K562 (cell line): ENCODE results near the gene CHCHD1. TPM values are rescaled to one million over a fixed set of nuclear protein-coding genes. Genes with fewer than 3 reads are reported as not detected.

Experiments used
- ARID4B ChIP-seq: sonication (generic); formaldehyde crosslinking; IDR thresholded peaks from 2 replicates; pipeline ENCODE4 v1.8.0; 2022; ENCODE audit warnings: mild to moderate bottlenecking, missing genetic modification reagents
- CCAR2 ChIP-seq: fragments of 200-400 bp; formaldehyde crosslinking; IDR thresholded peaks from 2 replicates; pipeline ENCODE4 v1.6.1; 2017; ENCODE audit warnings: mild to moderate bottlenecking, low read depth, low read length
- CHD4 ChIP-seq: fragments of 200-600 bp; sonication (generic); IDR thresholded peaks from 3 replicates; pipeline ENCODE4 v1.6.1; 2012; ENCODE audit warnings: low read depth, mild to moderate bottlenecking, mixed read lengths, low read length, inconsistent platforms; ENCODE audit not compliant: insufficient read depth, insufficient replicate concordance, poor library complexity, severe bottlenecking
- CTBP1 ChIP-seq: fragments of 450-650 bp; IDR thresholded peaks from 2 replicates; pipeline ENCODE4 v1.6.1; 2016; ENCODE audit warnings: borderline replicate concordance
- EP400 ChIP-seq: fragments of 450-650 bp; IDR thresholded peaks from 2 replicates; pipeline ENCODE4 v1.6.1; 2017; ENCODE audit warnings: antibody characterized with exemption, mild to moderate bottlenecking, moderate library complexity
- FOSL1 ChIP-seq: fragments of 200-800 bp; sonication (Bioruptor generic); conservative IDR thresholded peaks from 2 replicates; pipeline ENCODE4 v1.6.1; 2016; ENCODE audit warnings: missing genetic modification characterization, missing compliant biosample characterization
- GABPA ChIP-seq: fragments of 200-800 bp; sonication (Bioruptor generic); conservative IDR thresholded peaks from 2 replicates; pipeline ENCODE4 v1.6.1; 2016; ENCODE audit warnings: low read depth, missing genetic modification characterization, missing compliant biosample characterization
- ID3 ChIP-seq, 2 experiments: fragments of 250-450 bp in 1 of 2; fragments of 450-650 bp in 1 of 2; sonication (Bioruptor Pico) in 1 of 2; IDR thresholded peaks; 2 replicates each; pipeline versions ENCODE4 v1.6.1 to v1.8.0; 2016 to 2021; ENCODE audit warnings: mild to moderate bottlenecking in 2 of 2, moderate library complexity in 2 of 2, missing compliant biosample characterization in 1 of 2, missing genetic modification characterization in 1 of 2
- NEUROD1 ChIP-seq: fragments of 150-350 bp; IDR thresholded peaks from 2 replicates; pipeline ENCODE4 v1.6.1; 2014; ENCODE audit warnings: borderline replicate concordance, low read length, low read depth; ENCODE audit not compliant: partially characterized antibody
- NFXL1 ChIP-seq: fragments of 450-650 bp; formaldehyde crosslinking; IDR thresholded peaks from 2 replicates; pipeline ENCODE4 v1.4.0; 2021; ENCODE audit warnings: mild to moderate bottlenecking
- PHF21A ChIP-seq: fragments of 450-650 bp; IDR thresholded peaks from 2 replicates; pipeline ENCODE4 v1.6.1; 2017; ENCODE audit warnings: low read depth, borderline replicate concordance
- SIN3A ChIP-seq, 2 experiments: fragments of 150-350 bp in 1 of 2; IDR thresholded peaks; 2 replicates each; pipeline ENCODE4 v1.6.1; 2011 to 2016; ENCODE audit warnings: borderline replicate concordance in 2 of 2, low read depth in 2 of 2, low read length in 2 of 2, mild to moderate bottlenecking in 2 of 2, moderate library complexity in 2 of 2; ENCODE audit not compliant: control insufficient read depth in 1 of 2
- SIN3B ChIP-seq: fragments of 450-650 bp; IDR thresholded peaks from 2 replicates; pipeline ENCODE4 v1.6.1; 2017; ENCODE audit warnings: low read depth, mild to moderate bottlenecking, moderate library complexity
- SP2 ChIP-seq: IDR thresholded peaks from 2 replicates; pipeline ENCODE4 v1.6.1; 2011; ENCODE audit warnings: mild to moderate bottlenecking, low read depth, low read length, moderate library complexity; ENCODE audit not compliant: poor library complexity, severe bottlenecking; ENCODE audit errors: extremely low read depth
- TCF15 ChIP-seq: fragments of 250-450 bp; sonication (Bioruptor Pico); IDR thresholded peaks from 2 replicates; pipeline ENCODE4 v1.8.0; 2022; ENCODE audit warnings: moderate library complexity, mild to moderate bottlenecking, inconsistent platforms
- TFAP4 ChIP-seq: sonication (generic); formaldehyde crosslinking; IDR thresholded peaks from 2 replicates; pipeline ENCODE4 v1.8.0; 2022; ENCODE audit warnings: missing genetic modification reagents, mild to moderate bottlenecking, moderate library complexity, borderline replicate concordance
- ZBTB17 ChIP-seq: fragments of 450-650 bp; formaldehyde crosslinking; IDR thresholded peaks from 2 replicates; pipeline ENCODE4 v1.4.0; 2020; ENCODE audit warnings: mild to moderate bottlenecking
- ZC3H4 ChIP-seq: sonication (generic); formaldehyde crosslinking; IDR thresholded peaks from 2 replicates; pipeline ENCODE4 v1.9.0; 2021; ENCODE audit warnings: missing genetic modification reagents, borderline replicate concordance
- ZFP30 ChIP-seq: fragments of 250-450 bp; sonication (Bioruptor Pico); IDR thresholded peaks from 2 replicates; pipeline ENCODE4 v1.8.0; 2022; ENCODE audit warnings: moderate library complexity, mild to moderate bottlenecking, inconsistent platforms, borderline replicate concordance
- ZNF707 ChIP-seq: fragments of 250-450 bp; sonication (Bioruptor Pico); conservative IDR thresholded peaks from 2 replicates; pipeline ENCODE4 v1.8.0; 2022; ENCODE audit warnings: inconsistent platforms, mild to moderate bottlenecking, moderate library complexity
- polyA plus RNA-seq, 8 experiments: library from polyadenylated mRNA; depleted of rRNA in 4 of 8; stranded (reverse) in 5 of 8; unstranded in 3 of 8; fragments of >200 nt; fragmentation: Nextera tagmentation in 2 of 8; fragmentation: Illumina TruSeq in 1 of 8; extraction: Ambion mirVana in 2 of 8; extraction: Trizol in 1 of 8; gene quantifications; 2 replicates each; pipeline versions ENCODE4 v1.2.1 to v1.2.3, GENCODE V29; 2011 to 2014; ENCODE audit warnings: inconsistent platforms in 1 of 8, missing spikeins in 1 of 8
- total RNA-seq, 7 experiments: library from RNA; depleted of rRNA in 6 of 7; stranded (reverse); fragments of >200 nt in 6 of 7; fragmentation: Illumina TruSeq in 2 of 7; extraction: Trizol in 2 of 7; gene quantifications; 2 replicates each; pipeline versions ENCODE4 v1.2.1 to v1.2.3, GENCODE V29; 2011 to 2021; ENCODE audit warnings: low replicate concordance in 1 of 7

Gene CHCHD1
- total and polyA plus RNA-seq, 9 of the 15 experiments (the other 6 are each of a cell fraction or from before 2014, with no cell fraction given), result 52.9 to 126 (median 83.4) TPM

GRCh38 chr10:73743905-73744663, 37.8 kb upstream of the CHCHD1 start, which contains the start of gene SEC24C (continued):
- peak; percentile 55; the same call in 1 of the 2 replicates for TF ChIP-seq CTBP1
- TF ChIP-seq ID3 (CRISPR knock-in tag; IDR thresholded peaks at IDR 0.05), result no peak; the same call in 1 of the 2 replicates
- no peak for TF ChIP-seq ID3 (tag; IDR thresholded peaks at IDR 0.05)
- TF ChIP-seq NFXL1 (CRISPR knock-in tag), result peak; percentile 36; the same call in 1 of the 2 replicates
- peak; percentile 99 for TF ChIP-seq GABPA (tag)
- 0 out of 2 replicates have a peak, but pooled peaks have one; percentile 10 for TF ChIP-seq ZBTB17 (CRISPR knock-in tag)
- TF ChIP-seq ZFP30 (CRISPR knock-in tag), result no peak
- TF ChIP-seq PHF21A, result no peak
- no peak for TF ChIP-seq CHD4
- TF ChIP-seq ARID4B (CRISPR knock-in tag), result peak; percentile 88
- TF ChIP-seq FOSL1 (tag), result peak; percentile 79
- TF ChIP-seq SIN3A (IDR thresholded peaks at IDR 0.05; ENCODE audit: borderline replicate concordance in 2 of 2, control insufficient read depth in 1 of 2, low read depth in 2 of 2, low read length in 2 of 2), result peak; percentile 52 to 87
- TF ChIP-seq ZC3H4 (CRISPR knock-in tag), result no peak
- TF ChIP-seq NEUROD1, result peak; percentile 77
- TF ChIP-seq CCAR2, result no peak
- peak; percentile 66 for TF ChIP-seq ZNF707 (CRISPR knock-in tag)
- peak; percentile 79; the same call in 1 of the 2 replicates for TF ChIP-seq TFAP4 (CRISPR knock-in tag)
- TF ChIP-seq TCF15 (CRISPR knock-in tag), result peak; percentile 83; the same call in 1 of the 2 replicates
- TF ChIP-seq EP400, result peak; percentile 100
- TF ChIP-seq SP2, result peak; percentile 42
- TF ChIP-seq SIN3B, result no peak; the same call in none of the 2 replicates
